OCI-LY7 (cell line): ENCODE results near the gene PPIL1. TPM values are rescaled to one million over a fixed set of nuclear protein-coding genes. Genes with fewer than 3 reads are reported as not detected.
"Not testable (repeated sequence)": the region's sequence is repeated elsewhere in the genome, so short reads cannot be mapped to it uniquely, and the experiment has no call there.

Experiments used
- BruUV-seq: library from RNA; stranded (reverse); fragments of 400-500 nt; replicated peaks from 2 replicates; lab custom pipeline; 2021; lab: Mats Ljungman, UMichigan
- CTCF ChIA-PET: fragments of 300-600 bp; sonication (Branson Sonifier 250); formaldehyde crosslinking; loops from one replicate; lab custom pipeline; 2022; ENCODE audit warnings: antibody characterized with exemption; ENCODE audit not compliant: unreplicated experiment; lab: Charles Lee
- POLR2A ChIA-PET: fragments of 300-600 bp; sonication (Branson Sonifier 250); formaldehyde crosslinking; loops from one replicate; lab custom pipeline; 2022; ENCODE audit warnings: antibody characterized with exemption; lab: Charles Lee
- DNase-seq: peaks from one replicate; pipeline ENCODE4 v3.0.0-alpha.2; 2015; ENCODE audit warnings: low spot score
- H2AFZ ChIP-seq: fragments of 200-600 bp; sonication (generic), shearing (Covaris generic); 2 replicates; pipeline ENCODE4 v1.6.1; 2014; ENCODE audit warnings: mild to moderate bottlenecking, antibody characterized with exemption, low read length, moderate library complexity
- H3K27ac ChIP-seq: fragments of 200-600 bp; sonication (generic); 2 replicates; pipeline ENCODE4 v1.5.1; 2014; ENCODE audit warnings: mixed run types, low read depth, mild to moderate bottlenecking, moderate library complexity, low read length, inconsistent platforms; ENCODE audit not compliant: poor library complexity, severe bottlenecking
- H3K36me3 ChIP-seq: fragments of 200-600 bp; sonication (generic); 2 replicates; pipeline ENCODE4 v1.6.1; 2014; ENCODE audit warnings: mild to moderate bottlenecking, antibody characterized with exemption, low read length, moderate library complexity, mixed read lengths; ENCODE audit not compliant: insufficient read depth
- H3K4me1 ChIP-seq: fragments of 200-600 bp; sonication (generic); 2 replicates; pipeline ENCODE4 v1.5.1; 2014; ENCODE audit warnings: mild to moderate bottlenecking, low read length; ENCODE audit not compliant: insufficient read depth, poor library complexity, severe bottlenecking
- H3K4me2 ChIP-seq: fragments of 200-600 bp; sonication (generic); 2 replicates; pipeline ENCODE4 v1.6.1; 2014; ENCODE audit warnings: mild to moderate bottlenecking, low read length
- H3K4me3 ChIP-seq: fragments of 200-600 bp; sonication (generic); 2 replicates; pipeline ENCODE4 v1.5.1; 2014; ENCODE audit warnings: mild to moderate bottlenecking, low read depth, low read length; ENCODE audit not compliant: poor library complexity, severe bottlenecking
- H3K79me2 ChIP-seq: fragments of 200-600 bp; sonication (generic); 2 replicates; pipeline ENCODE4 v1.6.1; 2016; ENCODE audit warnings: low read depth, mild to moderate bottlenecking, low read length, moderate library complexity, mixed read lengths; ENCODE audit not compliant: insufficient read depth
- H3K9me2 ChIP-seq: fragments of 200-600 bp; sonication (generic); 2 replicates; pipeline ENCODE4 v1.6.1; 2016; ENCODE audit warnings: mild to moderate bottlenecking, low read length, mixed read lengths; ENCODE audit not compliant: insufficient read depth
- H3K9me3 ChIP-seq: fragments of 200-600 bp; sonication (generic); 2 replicates; pipeline ENCODE4 v1.6.1; 2014; ENCODE audit warnings: mild to moderate bottlenecking, mixed run types, low read length, mixed read lengths
- H4K20me1 ChIP-seq: fragments of 200-600 bp; sonication (generic); 2 replicates; pipeline ENCODE4 v1.6.1; 2014; ENCODE audit warnings: mild to moderate bottlenecking, antibody characterized with exemption, low read length, moderate library complexity, mixed read lengths; ENCODE audit not compliant: insufficient read depth
- EZH2phosphoT487 ChIP-seq: fragments of 200-600 bp; sonication (generic); IDR thresholded peaks from 2 replicates; pipeline ENCODE4 v1.6.1; 2018; ENCODE audit warnings: low read depth, borderline replicate concordance, mild to moderate bottlenecking, mixed run types, antibody characterized with exemption, low read length, moderate library complexity, mixed read lengths
- intact Hi-C: fragments of 100-400 bp; cut with micrococcal nuclease; formaldehyde crosslinking; loops from one replicate; pipeline ENCODE4 v1.10.0; 2022; ENCODE audit not compliant: unreplicated experiment
- total RNA-seq, 2 experiments: library from RNA; depleted of rRNA in 1 of 2; stranded (reverse); fragments of >200 nt in 1 of 2; shearing (Covaris generic) in 1 of 2; gene quantifications; 2 replicates each; pipeline ENCODE4 v1.2.3, GENCODE V29; 2014 to 2022
- TF ChIP-seq, protein P1 (sequence below): fragments of 200-600 bp; sonication (generic); conservative IDR thresholded peaks from 2 replicates; pipeline ENCODE4 v1.5.1; 2014; ENCODE audit warnings: mild to moderate bottlenecking, antibody characterized with exemption, low read length, moderate library complexity, mixed read lengths

PPIL1 gene
- total RNA-seq, 2 experiments from 2014 or later, result 38.9 to 40.0 TPM

DNA sequence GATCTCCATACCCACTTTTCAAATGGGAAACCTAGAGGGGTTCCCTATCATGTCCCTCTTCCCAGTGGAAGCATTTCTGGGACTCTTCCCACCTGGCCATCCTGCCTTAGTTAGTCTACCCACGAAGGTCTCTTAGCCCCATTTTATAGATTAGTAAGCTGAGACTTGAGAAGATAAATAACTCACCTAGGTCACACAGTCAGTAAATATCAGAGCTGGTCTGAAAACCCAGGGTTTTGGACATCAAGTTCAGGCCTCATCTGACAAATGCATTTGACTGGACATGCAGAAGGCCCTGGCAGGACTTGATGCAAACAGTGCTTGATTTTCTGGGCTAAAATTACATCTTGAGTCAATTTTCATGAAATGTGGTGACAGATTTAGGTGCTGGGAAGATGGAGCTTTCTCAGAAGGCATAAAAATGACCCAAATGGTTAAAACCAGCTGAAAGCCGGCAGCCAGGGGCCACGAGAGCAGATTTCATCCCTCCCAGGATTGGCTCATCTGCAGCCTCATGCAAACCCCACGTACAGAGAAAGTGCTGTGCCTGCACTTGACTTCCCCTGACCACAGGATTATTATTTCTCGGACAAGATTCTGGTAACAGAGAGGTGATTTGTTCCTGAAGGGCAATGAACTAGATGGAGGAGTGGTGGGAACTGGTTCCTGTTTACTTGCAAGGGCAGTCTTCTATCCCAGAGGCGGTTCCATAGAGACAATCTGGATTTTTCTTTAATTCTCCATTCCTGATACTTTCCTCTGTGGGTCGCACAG, 58.5 kb downstream of the PPIL1 start:
- ChIA-PET POLR2A (interaction anchor here (1.5 kb wide), 1 partner anchor 14 kb away, joined by 3 read pairs; no protein-coding TSS in a partner anchor), CTCF (no interaction called here)
- intact Hi-C loops, result no loop called here
- H3K4me1 ChIP-seq, result no peaks in the 10 kb centered on the region
- no peak overlapping the region for H3K4me2 ChIP-seq
- H2AFZ ChIP-seq, result no peak overlapping the region
- H3K9me2 ChIP-seq, result no peaks in the 10 kb centered on the region
- BruUV-seq, result no TSS peak
- no peaks in the 10 kb centered on the region for H3K36me3 ChIP-seq
- H3K27ac ChIP-seq, result no peak overlapping the region
- no peaks in the 10 kb centered on the region for H3K79me2 ChIP-seq
- H4K20me1 ChIP-seq, result no peaks in the 10 kb centered on the region
- TF ChIP-seq EZH2phosphoT487, result no peak
- TF ChIP-seq, protein P1, sequence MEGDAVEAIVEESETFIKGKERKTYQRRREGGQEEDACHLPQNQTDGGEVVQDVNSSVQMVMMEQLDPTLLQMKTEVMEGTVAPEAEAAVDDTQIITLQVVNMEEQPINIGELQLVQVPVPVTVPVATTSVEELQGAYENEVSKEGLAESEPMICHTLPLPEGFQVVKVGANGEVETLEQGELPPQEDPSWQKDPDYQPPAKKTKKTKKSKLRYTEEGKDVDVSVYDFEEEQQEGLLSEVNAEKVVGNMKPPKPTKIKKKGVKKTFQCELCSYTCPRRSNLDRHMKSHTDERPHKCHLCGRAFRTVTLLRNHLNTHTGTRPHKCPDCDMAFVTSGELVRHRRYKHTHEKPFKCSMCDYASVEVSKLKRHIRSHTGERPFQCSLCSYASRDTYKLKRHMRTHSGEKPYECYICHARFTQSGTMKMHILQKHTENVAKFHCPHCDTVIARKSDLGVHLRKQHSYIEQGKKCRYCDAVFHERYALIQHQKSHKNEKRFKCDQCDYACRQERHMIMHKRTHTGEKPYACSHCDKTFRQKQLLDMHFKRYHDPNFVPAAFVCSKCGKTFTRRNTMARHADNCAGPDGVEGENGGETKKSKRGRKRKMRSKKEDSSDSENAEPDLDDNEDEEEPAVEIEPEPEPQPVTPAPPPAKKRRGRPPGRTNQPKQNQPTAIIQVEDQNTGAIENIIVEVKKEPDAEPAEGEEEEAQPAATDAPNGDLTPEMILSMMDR, result no peak
- no peak for DNase-seq
- no peak overlapping the region for H3K4me3 ChIP-seq
- H3K9me3 ChIP-seq, result no peaks in the 10 kb centered on the region

DNA sequence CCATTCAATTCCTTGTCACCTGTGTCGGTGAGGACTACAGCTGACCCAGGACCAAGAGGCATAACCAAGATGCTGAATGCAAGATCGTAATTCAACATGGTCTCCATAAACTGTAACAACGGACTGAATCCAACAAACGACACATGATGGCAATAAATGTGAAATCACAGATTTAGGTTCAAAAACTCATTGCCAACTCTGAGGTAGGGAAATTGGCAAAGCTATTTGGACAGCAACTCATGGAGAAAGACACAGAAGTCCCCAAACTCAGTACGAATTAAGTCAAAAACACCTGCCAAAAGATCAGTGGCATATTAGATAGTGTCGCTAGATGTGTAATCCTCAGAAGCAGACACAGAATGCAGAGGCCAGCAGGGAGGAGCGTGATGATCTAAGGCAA, 60.4 kb downstream of the PPIL1 start:
- no peak overlapping the region for H2AFZ ChIP-seq
- POLR2A ChIA-PET, result interaction anchor here (0.7 kb wide), 1 partner anchor 46 kb away, joined by 3 read pairs; no protein-coding TSS in a partner anchor
- no peaks in the 10 kb centered on the region for H3K9me2 ChIP-seq
- no TSS peak for BruUV-seq
- H3K27ac ChIP-seq, result no peak overlapping the region
- no peaks in the 10 kb centered on the region for H3K79me2 ChIP-seq
- H3K4me2 ChIP-seq, result no peak overlapping the region
- no peak for TF ChIP-seq EZH2phosphoT487
- TF ChIP-seq, protein P1, result no peak
- H3K4me1 ChIP-seq, result no peaks in the 10 kb centered on the region
- DNase-seq, result no peak
- H3K9me3 ChIP-seq, result no peaks in the 10 kb centered on the region
- no peak overlapping the region for H3K4me3 ChIP-seq
- no peaks in the 10 kb centered on the region for H4K20me1 ChIP-seq
- H3K36me3 ChIP-seq, result no peaks in the 10 kb centered on the region
- CTCF ChIA-PET, result no interaction called here
- intact Hi-C loops, result no loop called here

DNA sequence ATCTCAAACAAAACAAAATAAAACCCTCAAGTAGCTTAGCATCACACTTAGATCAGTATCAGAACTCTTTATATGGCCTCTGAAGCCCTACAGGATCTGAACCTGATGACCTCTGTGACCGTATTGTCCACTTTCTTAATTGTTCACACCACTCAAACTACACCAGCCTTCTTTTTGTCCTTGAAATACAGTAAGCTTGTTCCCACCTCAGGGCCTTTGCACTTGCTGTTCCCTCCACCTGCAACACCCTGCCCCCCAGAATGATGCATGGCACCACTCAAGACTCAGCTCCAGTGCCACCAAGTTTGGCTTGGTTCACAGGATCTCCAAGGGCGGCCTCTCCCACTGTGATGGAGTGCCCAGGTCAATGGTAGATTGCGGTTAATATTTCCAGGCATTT, 61.1 kb downstream of the PPIL1 start:
- no TSS peak for BruUV-seq
- H3K36me3 ChIP-seq, result no peaks in the 10 kb centered on the region
- intact Hi-C loops, result no loop called here
- TF ChIP-seq, protein P1, result no peak
- no peak for TF ChIP-seq EZH2phosphoT487
- no peak overlapping the region for H3K4me2 ChIP-seq
- H3K4me3 ChIP-seq, result no peak overlapping the region
- no peak overlapping the region for H3K27ac ChIP-seq
- no peak for DNase-seq
- POLR2A ChIA-PET, result interaction anchor here (0.7 kb wide), 1 partner anchor 47 kb away, joined by 3 read pairs; no protein-coding TSS in a partner anchor
- H3K4me1 ChIP-seq, result no peaks in the 10 kb centered on the region
- no peaks in the 10 kb centered on the region for H4K20me1 ChIP-seq
- H3K9me2 ChIP-seq, result no peaks in the 10 kb centered on the region
- no peaks in the 10 kb centered on the region for H3K79me2 ChIP-seq
- H2AFZ ChIP-seq, result no peak overlapping the region
- no peaks in the 10 kb centered on the region for H3K9me3 ChIP-seq
- CTCF ChIA-PET, result no interaction called here

DNA sequence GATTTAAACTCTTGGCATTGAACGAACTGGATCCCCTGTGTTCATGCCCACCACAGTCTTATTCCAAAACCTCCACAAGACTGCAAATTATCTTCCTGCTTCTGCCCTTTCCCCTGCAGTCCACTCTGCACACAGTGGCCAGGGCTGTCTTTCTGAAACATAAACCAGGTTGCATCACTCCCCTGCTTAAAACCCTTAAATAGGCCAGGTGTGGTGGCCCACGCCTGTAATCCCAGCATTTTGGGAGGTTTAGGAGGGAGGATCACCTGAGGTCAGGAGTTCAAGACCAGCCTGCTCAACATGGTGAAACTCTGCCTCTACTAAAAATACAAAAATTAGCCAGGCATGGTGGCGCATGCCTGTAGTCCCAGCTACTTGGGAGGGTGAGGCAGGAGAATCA, 61.6 kb downstream of the PPIL1 start:
- H4K20me1 ChIP-seq, H3K27ac ChIP-seq, DNase-seq, BruUV-seq, H3K4me1 ChIP-seq, H2AFZ ChIP-seq, H3K9me3 ChIP-seq, H3K36me3 ChIP-seq, H3K79me2 ChIP-seq, H3K4me2 ChIP-seq, CTCF ChIA-PET, POLR2A ChIA-PET, H3K4me3 ChIP-seq, H3K9me2 ChIP-seq, intact Hi-C loops: not testable (repeated sequence)
